GM18507 (cell line): Measurements from ENCODE around the gene SLC36A2.
"Not testable (repeated sequence)": the region's sequence is repeated elsewhere in the genome, so short reads cannot be mapped to it uniquely, and the experiment has no call there.

Experiments
- DNase-seq: peaks from one replicate; pipeline ENCODE4 v3.0.0; 2011; ENCODE audit warnings: low read depth; ENCODE audit not compliant: insufficient read length; ENCODE audit errors: extremely low spot score
- FAIRE-seq: peaks from 2 replicates; lab custom pipeline; 2011; peaks lifted over from hg19 to GRCh38; lab: Jason Lieb, UNC

The SLC36A2 gene

DNA sequence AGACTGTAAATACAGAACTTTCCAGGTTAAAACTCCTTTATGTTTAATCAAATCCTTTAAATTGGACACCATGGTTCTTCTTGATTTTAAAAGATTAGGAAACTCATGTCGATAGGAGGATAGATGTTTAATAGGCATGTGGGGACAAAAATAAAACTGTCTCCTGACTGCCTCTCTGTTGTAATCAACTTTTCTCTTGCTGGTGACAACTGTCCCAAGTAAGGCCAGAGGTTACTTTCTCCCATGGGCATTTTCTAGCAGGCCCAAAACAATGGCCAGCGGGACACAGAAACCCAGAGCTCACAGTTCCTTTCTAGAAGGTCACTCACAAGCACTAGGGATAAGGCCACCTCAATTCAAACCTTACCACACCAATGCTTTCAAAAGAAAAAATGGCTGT is 14.5 kb downstream of the SLC36A2 start:
- FAIRE-seq: no peak

DNA sequence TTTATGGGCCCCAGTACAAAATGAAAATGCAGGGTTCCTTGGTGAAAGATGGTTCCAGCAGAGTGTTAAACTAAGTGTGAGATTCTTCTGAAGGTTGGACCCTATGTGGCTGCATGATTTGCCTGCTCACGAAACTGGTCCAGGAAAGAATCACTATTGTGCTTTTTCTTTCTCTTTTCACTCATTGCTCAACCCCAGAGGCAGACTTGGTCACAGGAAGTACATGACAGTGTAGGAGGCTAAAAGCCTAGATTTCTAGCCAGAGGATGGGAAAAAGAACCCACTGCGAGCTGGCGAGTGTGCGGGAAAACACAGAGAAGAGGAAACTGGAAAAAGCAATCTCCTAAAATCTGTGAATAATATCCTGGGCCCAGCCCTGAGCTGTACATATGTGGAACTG is 18.6 kb downstream of the SLC36A2 start:
- FAIRE-seq (no peak), DNase-seq (no peak)

More for the DNA sequence above, 14.5 kb downstream of the SLC36A2 start:
- no peak for DNase-seq

DNA sequence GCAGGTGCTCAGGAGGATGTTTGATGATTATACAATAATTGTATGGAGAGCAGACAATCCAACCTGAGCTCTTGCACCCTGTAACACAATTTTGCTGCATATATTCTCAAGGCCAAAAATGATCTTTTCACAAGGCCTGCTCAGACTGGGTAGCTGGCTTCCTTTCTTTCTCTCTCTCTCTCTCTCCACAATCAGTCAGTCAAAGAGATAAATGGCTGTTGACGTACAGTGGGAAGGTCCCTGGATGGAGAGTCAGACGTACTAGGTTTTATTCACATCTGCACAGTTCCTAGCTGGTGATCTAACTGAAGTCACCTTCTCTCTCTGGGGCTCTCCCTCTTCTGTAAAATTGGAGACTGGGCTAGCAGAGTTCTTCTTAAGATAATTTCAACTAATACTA is 19.8 kb downstream of the SLC36A2 start:
- FAIRE-seq (no peak), DNase-seq (no peak)

- DNase-seq: no peak
- no peak for FAIRE-seq
Measured at GRCh38 chr5:151326266-151326665, 21.1 kb downstream of the SLC36A2 start.

DNA sequence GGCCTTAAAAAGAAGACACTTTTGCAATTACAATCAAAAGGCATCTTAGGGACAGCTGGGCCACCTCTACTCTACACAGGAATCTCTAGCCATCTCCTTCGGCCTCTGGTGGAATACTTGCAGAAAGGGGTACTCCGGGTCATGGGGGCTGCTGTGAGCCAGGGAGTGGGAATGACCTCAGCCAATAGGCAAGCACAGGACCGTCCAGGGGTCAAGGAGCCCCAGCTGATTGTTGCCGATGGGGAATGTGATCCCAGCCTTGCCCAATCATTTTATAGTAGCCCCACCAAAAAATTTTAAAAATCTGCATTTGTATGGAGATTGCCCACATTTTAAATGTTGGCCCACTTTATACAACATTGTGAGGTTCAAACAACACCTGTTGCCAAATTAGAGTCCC is 26.9 kb downstream of the SLC36A2 start:
- no peak for FAIRE-seq

DNA sequence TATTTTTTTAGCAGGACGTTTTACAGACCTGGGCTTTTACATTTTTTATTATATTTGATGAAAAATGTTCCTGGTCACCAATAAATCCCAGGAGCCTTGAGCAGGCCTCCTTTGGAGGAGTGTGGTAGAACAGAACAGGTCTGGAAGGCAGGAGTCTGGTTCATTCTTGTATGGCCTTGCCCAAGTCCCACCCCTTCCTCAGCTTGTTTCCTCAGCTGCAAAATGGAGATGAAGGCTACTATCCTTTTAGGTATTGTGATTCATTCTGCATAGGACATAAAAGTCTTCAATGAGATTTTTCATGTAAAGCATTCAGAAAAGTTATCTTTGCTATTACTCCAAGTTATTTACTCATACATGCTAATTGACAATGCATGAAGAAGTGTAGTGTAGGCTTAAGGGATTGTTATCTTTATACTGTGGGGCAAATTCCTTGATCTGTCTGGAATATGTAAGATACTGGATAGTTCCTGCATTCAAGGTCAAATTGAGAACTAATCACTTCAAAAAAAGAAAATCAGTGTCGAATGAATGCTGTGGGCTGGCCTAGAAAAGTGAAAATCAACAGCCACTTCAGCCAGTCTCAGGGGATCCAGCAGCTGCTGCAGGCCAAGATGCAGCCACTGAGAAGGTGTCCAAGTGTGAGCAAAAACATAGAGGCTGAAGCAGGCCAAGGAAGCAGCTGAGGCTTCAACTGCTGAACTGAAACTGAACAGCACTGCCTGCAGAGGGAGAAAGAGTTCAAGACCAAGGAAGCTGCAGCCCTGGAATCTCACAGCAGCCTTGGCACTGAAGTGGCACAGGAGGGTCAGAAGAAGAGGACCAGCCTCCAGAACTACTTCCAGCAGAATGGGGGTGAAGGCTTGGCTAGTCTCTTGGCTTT is 28.3 kb downstream of the SLC36A2 start:
- DNase-seq: peak; percentile 8
- peak; percentile 67 for FAIRE-seq

More for the DNA sequence above, 26.9 kb downstream of the SLC36A2 start:
- no peak for DNase-seq

DNA sequence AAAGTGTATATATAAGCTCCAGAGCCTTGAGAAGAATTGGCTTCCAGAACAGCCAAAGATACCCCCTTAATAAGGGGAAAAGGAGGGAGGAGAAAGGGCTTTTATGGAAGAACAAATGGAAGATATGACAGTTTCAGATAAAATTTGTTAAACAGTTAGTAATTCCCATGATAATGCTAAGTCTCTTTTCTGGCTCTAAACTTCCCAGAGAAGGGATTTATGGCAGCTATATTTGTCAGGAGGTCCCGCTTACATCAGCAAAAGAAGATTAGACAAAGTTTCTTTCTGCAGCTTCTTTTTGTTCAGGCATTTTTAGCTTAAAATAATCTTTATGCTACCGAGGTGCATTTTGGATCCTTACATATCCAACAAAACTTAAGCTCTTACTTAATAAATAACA is 29.5 kb downstream of the SLC36A2 start:
- FAIRE-seq (no peak), DNase-seq (no peak)

GRCh38 chr5:151315998-151316597 is 31.3 kb downstream of the SLC36A2 start:
- peak; percentile 86 for FAIRE-seq
- DNase-seq: peak; percentile 60

DNA sequence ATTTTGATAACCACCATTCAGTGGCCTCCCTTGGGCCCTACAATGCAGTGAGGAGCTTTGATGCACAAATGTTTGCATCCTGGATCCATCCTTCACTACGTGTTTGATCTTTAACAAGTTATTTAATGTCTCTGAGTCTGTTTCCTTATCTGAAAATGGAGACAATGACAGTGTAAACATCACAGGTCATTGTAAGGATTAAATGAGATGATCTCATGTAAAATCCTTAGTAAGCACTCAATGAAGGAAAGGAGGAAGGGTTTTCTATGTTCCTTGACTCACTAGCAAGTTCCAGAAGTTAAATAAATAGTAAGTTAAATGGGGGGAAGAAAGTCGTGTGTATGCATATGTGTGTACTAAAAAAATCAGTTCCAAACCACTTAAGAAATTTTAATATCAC is 34.0 kb downstream of the SLC36A2 start:
- no peak for DNase-seq
- FAIRE-seq: no peak

- DNase-seq (no peak), FAIRE-seq (no peak)
Measured at GRCh38 chr5:151312756-151313324, 34.5 kb downstream of the SLC36A2 start.

DNA sequence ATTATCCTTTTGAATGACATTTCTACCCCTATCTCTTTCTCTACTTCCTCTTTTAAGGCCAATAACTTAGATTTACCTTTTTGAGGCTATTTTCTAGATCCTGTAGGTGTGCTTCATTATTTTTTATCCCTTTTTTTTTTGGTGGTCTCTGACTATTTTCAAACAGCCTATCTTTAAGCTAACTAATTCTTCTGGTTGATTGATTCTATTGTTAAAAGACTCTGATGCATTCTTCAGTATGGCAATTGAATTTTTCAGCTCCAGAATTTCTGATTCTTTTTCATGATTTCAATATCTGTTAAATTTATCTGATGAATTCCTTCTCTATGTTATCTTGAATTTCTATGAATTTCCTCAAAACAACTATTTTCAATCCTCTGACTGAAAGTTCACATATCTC is 36.4 kb downstream of the SLC36A2 start:
- no peak for FAIRE-seq
- no peak for DNase-seq

GRCh38 chr5:151309821-151310220 is 37.5 kb downstream of the SLC36A2 start:
- FAIRE-seq, DNase-seq: not testable (repeated sequence)

DNA sequence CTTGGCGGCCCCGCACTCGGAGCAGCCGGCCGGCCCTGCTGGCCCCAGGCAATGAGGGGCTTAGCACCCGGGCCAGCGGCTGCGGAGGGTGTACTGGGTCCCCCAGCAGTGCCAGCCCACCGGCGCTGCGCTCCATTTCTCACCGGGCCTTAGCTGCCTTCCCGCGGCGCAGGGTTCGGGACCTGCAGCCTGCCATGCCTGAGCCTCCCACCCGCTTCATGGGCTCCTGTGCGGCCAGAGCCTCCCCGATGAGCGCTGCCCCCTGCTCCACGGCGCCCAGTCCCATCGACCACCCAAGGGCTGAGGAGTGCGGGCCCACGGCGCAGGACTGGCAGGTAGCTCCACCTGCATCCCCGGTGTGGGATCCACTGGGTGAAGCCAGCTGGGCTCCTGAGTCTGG is 38.1 kb downstream of the SLC36A2 start:
- FAIRE-seq, DNase-seq: not testable (repeated sequence)

DNA sequence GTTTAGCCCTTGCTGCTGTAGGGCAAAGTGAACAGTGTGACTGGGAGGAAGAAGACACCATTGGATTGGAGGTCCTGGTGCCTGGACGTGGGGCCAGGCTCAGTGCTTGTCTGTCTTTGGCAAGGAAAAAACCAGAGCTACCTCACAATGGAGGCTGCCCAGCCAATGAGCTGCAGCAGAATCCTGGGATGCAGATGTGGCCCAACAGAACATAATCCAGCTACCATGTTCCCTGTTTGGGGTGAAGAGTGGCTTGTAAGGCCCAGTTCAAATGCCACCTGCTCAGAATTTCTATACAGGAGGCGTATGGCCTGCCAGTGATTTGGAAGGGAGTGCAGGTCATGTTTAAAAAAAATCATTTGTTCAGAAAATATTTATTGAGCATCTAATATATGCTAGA is 43.7 kb downstream of the SLC36A2 start, which contains the start of gene SLC36A3:
Gene SLC36A3 (minus strand): TSS at position 101 of the 400 bp plus-strand sequence. CDS start 412 bp downstream, outside the sequence.
- FAIRE-seq: no peak
- no peak for DNase-seq

DNA sequence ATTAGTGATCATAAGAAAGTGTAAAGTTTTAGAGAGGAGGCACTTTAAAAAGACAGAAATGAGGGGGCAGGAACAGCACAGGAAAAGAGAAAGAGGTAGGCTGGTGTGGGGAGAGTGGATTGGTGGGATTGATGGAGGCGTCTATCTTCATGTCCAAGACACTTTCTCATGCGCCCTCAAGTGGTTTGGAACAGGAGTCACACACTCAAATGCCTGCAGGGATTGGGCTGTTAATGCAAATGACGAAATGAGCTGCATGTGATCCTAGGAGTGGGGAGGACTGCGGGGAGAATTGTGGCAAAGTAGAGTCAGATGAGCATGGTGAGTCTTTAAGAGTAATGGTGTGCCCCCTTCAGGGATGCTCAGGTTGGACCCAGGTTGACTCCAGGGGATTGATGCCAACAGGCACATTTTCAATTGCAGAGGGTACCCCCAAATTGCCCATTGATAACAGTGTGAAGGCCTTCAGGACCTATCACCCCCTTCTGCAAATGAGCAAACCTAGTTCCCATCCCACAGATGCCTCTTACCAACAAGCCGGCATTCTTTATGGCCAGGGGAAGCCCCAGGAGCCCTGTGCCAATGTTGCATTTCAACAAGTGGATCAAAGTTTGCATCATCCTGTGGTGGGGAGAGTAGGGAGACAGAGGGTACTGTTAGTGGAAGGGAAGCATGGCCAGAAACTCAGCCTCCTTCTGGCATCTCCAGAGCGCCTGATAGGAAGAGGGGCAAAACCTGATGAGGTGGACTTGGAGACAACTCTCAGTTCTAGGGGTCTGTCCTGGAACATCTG is 49.1 kb downstream of the SLC36A2 start:
- no peak for FAIRE-seq
- no peak for DNase-seq

DNA sequence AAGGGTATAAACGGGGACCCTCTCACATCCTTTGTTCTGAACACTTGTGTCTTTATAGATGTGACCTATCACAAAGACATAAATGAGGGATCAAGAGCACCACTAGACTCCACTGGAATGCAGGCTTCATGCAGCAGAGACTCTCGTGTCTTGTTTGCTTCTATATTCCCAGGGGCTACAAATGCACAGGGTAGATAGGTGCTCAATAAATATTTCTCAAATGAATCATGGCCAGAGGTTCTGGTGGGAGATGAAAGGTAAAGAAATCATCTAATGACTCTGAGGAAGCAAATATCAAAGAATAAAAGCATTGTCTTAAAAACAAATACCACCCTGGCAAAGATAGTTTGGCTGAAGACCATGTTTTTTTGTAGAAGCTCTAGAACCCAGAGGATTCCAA is 50.4 kb downstream of the SLC36A2 start:
- DNase-seq: no peak
- FAIRE-seq: no peak

DNA sequence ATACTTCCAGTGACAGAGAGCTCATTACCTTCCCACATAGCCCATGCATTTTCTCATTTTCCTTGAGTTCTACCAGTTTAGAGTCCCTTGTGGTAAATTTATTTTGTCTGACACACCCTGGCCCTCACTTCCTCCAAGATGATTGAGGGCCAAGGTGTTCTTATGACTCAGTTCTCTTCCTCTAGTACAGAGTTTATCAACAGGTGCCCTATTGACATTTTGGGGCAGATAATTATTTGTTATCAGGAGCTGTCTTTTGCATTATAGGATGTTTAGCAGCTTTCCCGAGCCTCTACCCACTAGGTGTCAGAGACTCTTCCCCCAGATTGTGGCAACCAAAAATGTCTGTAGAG is 50.9 kb downstream of the SLC36A2 start:
- FAIRE-seq (no peak), DNase-seq (no peak)

- no peak for FAIRE-seq
- no peak for DNase-seq
Measured at GRCh38 chr5:151295791-151296477, 51.4 kb downstream of the SLC36A2 start.

- FAIRE-seq (no peak), DNase-seq (no peak)
Measured at GRCh38 chr5:151295138-151295537, 52.2 kb downstream of the SLC36A2 start.
